GM12878 (cell line): Measurements from ENCODE around the gene ST6GALNAC3. TPM values are rescaled to one million over a fixed set of nuclear protein-coding genes. Genes with fewer than 3 reads are reported as not detected.

Source experiments
- ATAC-seq: fragments of 200-7000 bp; cut with Tn5 transposase; 3 replicates; pipeline ENCODE4 v1.9.1; 2020; ENCODE audit warnings: mild to moderate bottlenecking, moderate library complexity
- BruUV-seq: library from RNA; stranded (reverse); fragments of 400-500 nt; replicated peaks from 2 replicates; lab custom pipeline; 2021; lab: Mats Ljungman, UMichigan
- CTCF ChIA-PET: fragments of 300-600 bp; sonication (Branson Sonifier 250); formaldehyde crosslinking; extraction: SDS; loops from one replicate; lab custom pipeline; 2021; ENCODE audit warnings: inconsistent platforms; lab: Yijun Ruan, JAX
- POLR2A ChIA-PET: fragments of 350-600 bp; formaldehyde crosslinking; extraction: SDS; loops from one replicate; lab custom pipeline; 2021; ENCODE audit warnings: inconsistent platforms; lab: Charles Lee
- RAD21 ChIA-PET: fragments of 300-600 bp; sonication (Branson Sonifier 250); formaldehyde crosslinking; loops from one replicate; lab custom pipeline; 2023; ENCODE audit warnings: antibody characterized with exemption; ENCODE audit not compliant: unreplicated experiment; lab: Charles Lee
- SMC1A ChIA-PET: fragments of 300-600 bp; sonication (Branson Sonifier 250); formaldehyde crosslinking; loops from one replicate; lab custom pipeline; 2023; ENCODE audit not compliant: unreplicated experiment, uncharacterized antibody; lab: Charles Lee
- DNase-seq: peaks from one replicate; pipeline ENCODE4 v3.0.0-alpha.2; 2011; ENCODE audit warnings: low read depth, low spot score
- FAIRE-seq: peaks from 3 replicates; lab custom pipeline; 2011; peaks lifted over from hg19 to GRCh38; lab: Jason Lieb, UNC
- H2AFZ ChIP-seq: 2 replicates; pipeline ENCODE4 v1.6.0; 2011; ENCODE audit warnings: low read depth, low read length, control low read depth; ENCODE audit not compliant: control insufficient read depth
- H3K27ac ChIP-seq: 2 replicates; pipeline ENCODE4 v1.5.1; 2011; ENCODE audit warnings: control low read depth; ENCODE audit not compliant: control insufficient read depth, insufficient read depth
- H3K27me3 ChIP-seq, 2 experiments: replicated peaks in 1 of 2; 2 replicates each; pipeline versions ENCODE4 v1.6.0 to v1.6.1; 2011; ENCODE audit warnings: low read length in 1 of 2; ENCODE audit not compliant: control insufficient read depth in 2 of 2, insufficient read depth in 2 of 2
- H3K36me3 ChIP-seq, 2 experiments: 2 replicates each; pipeline ENCODE4 v1.5.1; 2011; ENCODE audit warnings: low read length in 1 of 2; ENCODE audit not compliant: control insufficient read depth in 2 of 2, insufficient read depth in 2 of 2
- H3K4me1 ChIP-seq: 2 replicates; pipeline ENCODE4 v1.6.1; 2011; ENCODE audit warnings: mild to moderate bottlenecking, low read length, moderate library complexity, mixed read lengths; ENCODE audit not compliant: control insufficient read depth, insufficient read depth
- H3K4me2 ChIP-seq: 2 replicates; pipeline ENCODE4 v1.6.0; 2011; ENCODE audit warnings: control low read depth; ENCODE audit not compliant: control insufficient read depth, insufficient read depth
- H3K4me3 ChIP-seq: fragments of 200-600 bp; sonication (generic); 2 replicates; pipeline ENCODE4 v1.5.1; 2016
- H3K79me2 ChIP-seq: 2 replicates; pipeline ENCODE4 v1.6.0; 2011; ENCODE audit warnings: low read length; ENCODE audit not compliant: control insufficient read depth, insufficient read depth
- H3K9ac ChIP-seq: 2 replicates; pipeline ENCODE4 v1.8.0; 2011; ENCODE audit warnings: low read length, control low read depth, mixed read lengths; ENCODE audit not compliant: control insufficient read depth, insufficient read depth
- H3K9me3 ChIP-seq: replicated peaks from 3 replicates; pipeline ENCODE4 v1.5.1; 2011; ENCODE audit warnings: mild to moderate bottlenecking, low read length; ENCODE audit not compliant: control insufficient read depth, insufficient read depth
- H4K20me1 ChIP-seq: 2 replicates; pipeline ENCODE4 v1.6.0; 2011; ENCODE audit not compliant: control insufficient read depth, insufficient read depth
- BCL11A ChIP-seq: IDR thresholded peaks from 2 replicates; pipeline ENCODE4 v1.6.1; 2011; ENCODE audit warnings: low read depth, low read length
- GATAD2B ChIP-seq: fragments of 450-650 bp; conservative IDR thresholded peaks from 2 replicates; pipeline ENCODE4 v1.6.1; 2017; ENCODE audit warnings: low read depth, mild to moderate bottlenecking, moderate library complexity
- IKZF1 ChIP-seq: fragments of 450-650 bp; conservative IDR thresholded peaks from 2 replicates; pipeline ENCODE4 v1.6.1; 2017; ENCODE audit warnings: antibody characterized with exemption, mild to moderate bottlenecking
- IKZF2 ChIP-seq, 2 experiments: fragments of 450-650 bp; IDR thresholded peaks; 2 replicates each; pipeline ENCODE4 v1.6.1; 2017; ENCODE audit warnings: mild to moderate bottlenecking in 2 of 2, moderate library complexity in 2 of 2
- JUND ChIP-seq: IDR thresholded peaks from 2 replicates; pipeline ENCODE4 v1.6.1; 2012; ENCODE audit warnings: low read depth, mild to moderate bottlenecking, low read length, improper control_type of control experiment, moderate library complexity
- NBN ChIP-seq: fragments of 450-650 bp; IDR thresholded peaks from 2 replicates; pipeline ENCODE4 v1.6.1; 2016
- PAX5 ChIP-seq: IDR thresholded peaks from 2 replicates; pipeline ENCODE4 v1.6.1; 2011; ENCODE audit warnings: low read depth, low read length, borderline replicate concordance
- PBX3 ChIP-seq: IDR thresholded peaks from 2 replicates; pipeline ENCODE4 v1.6.1; 2011; ENCODE audit warnings: mild to moderate bottlenecking, low read depth, low read length, moderate library complexity; ENCODE audit not compliant: insufficient replicate concordance
- PKNOX1 ChIP-seq: fragments of 450-650 bp; IDR thresholded peaks from 2 replicates; pipeline ENCODE4 v1.6.1; 2016; ENCODE audit warnings: mild to moderate bottlenecking
- POLR2A ChIP-seq: IDR thresholded peaks from 2 replicates; pipeline ENCODE4 v1.6.1; 2011; ENCODE audit warnings: low read depth, mild to moderate bottlenecking, low read length
- RUNX3 ChIP-seq: IDR thresholded peaks from 2 replicates; pipeline ENCODE4 v1.6.1; 2012; ENCODE audit warnings: low read length, inconsistent platforms
- SRF ChIP-seq, 2 experiments: IDR thresholded peaks; 2 replicates each; pipeline ENCODE4 v1.6.1; 2011; ENCODE audit warnings: low read depth in 2 of 2, low read length in 2 of 2, mild to moderate bottlenecking in 1 of 2, moderate library complexity in 1 of 2
- STAT3 ChIP-seq: IDR thresholded peaks from 2 replicates; pipeline ENCODE4 v1.6.1; 2011; ENCODE audit warnings: low read depth, low read length, improper control_type of control experiment
- TARDBP ChIP-seq: IDR thresholded peaks from 2 replicates; pipeline ENCODE4 v1.6.1; 2016; ENCODE audit warnings: borderline replicate concordance
- YBX1 ChIP-seq: fragments of 450-650 bp; IDR thresholded peaks from 2 replicates; pipeline ENCODE4 v1.6.1; 2016; ENCODE audit warnings: antibody characterized with exemption
- WGBS: methylation state at CpG from one replicate; pipeline ENCODE4 v1.1.6; 2016; ENCODE audit warnings: low lambda C conversion rate; ENCODE audit not compliant: insufficient replicate concordance, insufficient coverage; ENCODE audit errors: missing lambda C conversion rate; 5-methylcytosine and 5-hydroxymethylcytosine counted together
- in situ Hi-C: fragments of 300-500 bp; cut with MboI; formaldehyde crosslinking; loops from 9 replicates; pipeline ENCODE4 v1.14.3; 2018; ENCODE audit warnings: mixed read lengths
- intact Hi-C: fragments of 100-400 bp; cut with micrococcal nuclease; formaldehyde crosslinking; loops from one replicate; pipeline ENCODE4 v1.14.2; 2022; ENCODE audit not compliant: unreplicated experiment
- polyA plus RNA-seq, 11 experiments: library from polyadenylated mRNA; depleted of rRNA in 4 of 11; unstranded in 6 of 11; stranded (reverse) in 5 of 11; fragments of >200 nt; fragmentation: Nextera tagmentation in 4 of 11; fragmentation: Illumina TruSeq in 1 of 11; extraction: Ambion mirVana in 4 of 11; extraction: Trizol in 1 of 11; gene quantifications; 1 replicate in 1 of 11; 2 replicates in 10 of 11; pipeline versions ENCODE4 v1.2.1 to v1.2.3, GENCODE V29; 2011 to 2016; ENCODE audit warnings: inconsistent platforms in 2 of 11, missing spikeins in 2 of 11, low read depth in 1 of 11
- total RNA-seq, 4 experiments: library from RNA; depleted of rRNA in 3 of 4; stranded (reverse); fragments of >200 nt in 3 of 4; fragmentation: Illumina TruSeq in 1 of 4; extraction: Trizol in 1 of 4; gene quantifications; 2 replicates each; pipeline versions ENCODE4 v1.2.1 to v1.2.3, GENCODE V29; 2013 to 2021
- TF ChIP-seq, protein P1 (sequence below): fragments of 450-650 bp; IDR thresholded peaks from 2 replicates; pipeline ENCODE4 v1.6.1; 2017; ENCODE audit warnings: mild to moderate bottlenecking

ST6GALNAC3 gene
- total and polyA plus RNA-seq, 10 of the 15 experiments (the other 5 are each of a cell fraction or from before 2014, with no cell fraction given): 0.04 to 0.68 (median 0.18) TPM; not detected in 3

- no peak overlapping the region for H2AFZ ChIP-seq
- H4K20me1 ChIP-seq: no peaks in the 10 kb centered on the region
- ChIA-PET POLR2A (no interaction called here), SMC1A (no interaction called here), RAD21 (no interaction called here), CTCF (no interaction called here)
- WGBS: 0% methylated on average over 2 of the region's 2 CpGs
- H3K27ac ChIP-seq: no peak overlapping the region
- H3K9ac ChIP-seq: no peak overlapping the region
- H3K79me2 ChIP-seq: no peaks in the 10 kb centered on the region
- H3K4me1 ChIP-seq: no peaks in the 10 kb centered on the region
- intact Hi-C loops (no loop called here), in situ Hi-C loops (no loop called here)
- no TSS peak for BruUV-seq
- no peak for FAIRE-seq
- no peaks in the 10 kb centered on the region for H3K9me3 ChIP-seq
- no peak for DNase-seq
- TF ChIP-seq JUND (no peak), YBX1 (no peak), RUNX3 (no peak), TARDBP (no peak), BCL11A (no peak)
- TF ChIP-seq, protein P1, sequence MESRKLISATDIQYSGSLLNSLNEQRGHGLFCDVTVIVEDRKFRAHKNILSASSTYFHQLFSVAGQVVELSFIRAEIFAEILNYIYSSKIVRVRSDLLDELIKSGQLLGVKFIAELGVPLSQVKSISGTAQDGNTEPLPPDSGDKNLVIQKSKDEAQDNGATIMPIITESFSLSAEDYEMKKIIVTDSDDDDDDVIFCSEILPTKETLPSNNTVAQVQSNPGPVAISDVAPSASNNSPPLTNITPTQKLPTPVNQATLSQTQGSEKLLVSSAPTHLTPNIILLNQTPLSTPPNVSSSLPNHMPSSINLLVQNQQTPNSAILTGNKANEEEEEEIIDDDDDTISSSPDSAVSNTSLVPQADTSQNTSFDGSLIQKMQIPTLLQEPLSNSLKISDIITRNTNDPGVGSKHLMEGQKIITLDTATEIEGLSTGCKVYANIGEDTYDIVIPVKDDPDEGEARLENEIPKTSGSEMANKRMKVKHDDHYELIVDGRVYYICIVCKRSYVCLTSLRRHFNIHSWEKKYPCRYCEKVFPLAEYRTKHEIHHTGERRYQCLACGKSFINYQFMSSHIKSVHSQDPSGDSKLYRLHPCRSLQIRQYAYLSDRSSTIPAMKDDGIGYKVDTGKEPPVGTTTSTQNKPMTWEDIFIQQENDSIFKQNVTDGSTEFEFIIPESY: no peak
- no peak overlapping the region for H3K4me3 ChIP-seq
- H3K27me3 ChIP-seq: no peaks in the 10 kb centered on the region
- H3K36me3 ChIP-seq: no peaks in the 10 kb centered on the region
- H3K4me2 ChIP-seq: no peak overlapping the region
- ATAC-seq: no peak
These were observed 592.0 kb downstream of the ST6GALNAC3 start for GRCh38 chr1:76666499-76666898.

DNA sequence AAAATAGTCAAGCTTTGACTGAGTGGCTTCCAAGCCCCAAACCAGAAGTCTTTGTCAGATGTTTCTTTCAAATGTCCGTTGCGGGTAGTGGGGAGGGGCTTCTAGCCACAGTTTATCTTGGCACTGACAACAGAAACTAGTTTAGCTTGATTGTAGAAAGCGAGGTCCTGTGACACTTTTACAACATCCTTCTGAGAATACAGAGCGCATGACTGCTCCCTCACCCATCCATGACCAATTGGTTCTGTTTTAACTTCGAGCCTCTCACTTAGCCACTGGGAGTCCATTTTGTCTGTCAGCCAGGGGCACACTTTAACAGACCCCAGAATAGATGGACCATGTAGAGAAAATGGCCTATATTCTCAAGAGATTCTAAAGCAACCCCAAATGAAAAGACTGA, 593.5 kb downstream of the ST6GALNAC3 start:
- Histone ChIP-seq H3K9me3 (no peaks in the 10 kb centered on the region), H2AFZ (0 out of 2 replicates have a peak overlapping the region, but pooled peaks have one; percentile 4), H3K36me3 (no peaks in the 10 kb centered on the region), H3K9ac (no peak overlapping the region), H3K27me3 (no peaks in the 10 kb centered on the region), H3K4me1 (no peaks in the 10 kb centered on the region), H3K27ac (no peak overlapping the region), H3K4me2 (0 out of 2 replicates have a peak overlapping the region, but pooled peaks have one; percentile 25), H4K20me1 (no peaks in the 10 kb centered on the region), H3K4me3 (no peak overlapping the region), H3K79me2 (no peaks in the 10 kb centered on the region)
- ChIA-PET CTCF (interaction anchor here (1.4 kb wide), 1 partner anchor 514 kb away, joined by 4 read pairs; no protein-coding TSS in a partner anchor), RAD21 (interaction anchor here (0.9 to 1.0 kb wide), 2 partner anchors 202 to 394 kb away, joined by 3 to 4 read pairs; no protein-coding TSS in a partner anchor), SMC1A (interaction anchor here (1.1 to 1.5 kb wide), 3 partner anchors 20 to 379 kb away, joined by 3 to 4 read pairs (median 3); no protein-coding TSS in a partner anchor), POLR2A (no interaction called here)
- intact Hi-C loops: no loop called here
- in situ Hi-C loops: no loop called here
- FAIRE-seq: no peak
- DNase-seq: peak; percentile 33
- no TSS peak for BruUV-seq
- WGBS: 0% methylated on average over 5 of the region's 5 CpGs
- ATAC-seq: peak; percentile 99
- TF ChIP-seq POLR2A (no peak), SRF (IDR thresholded peaks at IDR 0.05; ENCODE audit: low read depth in 2 of 2, low read length in 2 of 2) (no peak), STAT3 (no peak), PBX3 (peak; percentile 31), NBN (no peak), GATAD2B (no peak), PKNOX1 (peak; percentile 43; the same call in 1 of the 2 replicates), IKZF1 (no peak), PAX5 (peak; percentile 70; the same call in 1 of the 2 replicates), IKZF2 (IDR thresholded peaks at IDR 0.05) (no peak; a peak in 1 of 4 replicates)
